ENCODE measurements around the gene GPR173. TPM values are rescaled to one million over a fixed set of nuclear protein-coding genes. Genes with fewer than 3 reads are reported as not detected.

Gene GPR173
- total and polyA plus RNA-seq, 9 of the 15 experiments (the other 6 are each of a cell fraction or from before 2014, with no cell fraction given) = 0.01 TPM; not detected in 8

DNA sequence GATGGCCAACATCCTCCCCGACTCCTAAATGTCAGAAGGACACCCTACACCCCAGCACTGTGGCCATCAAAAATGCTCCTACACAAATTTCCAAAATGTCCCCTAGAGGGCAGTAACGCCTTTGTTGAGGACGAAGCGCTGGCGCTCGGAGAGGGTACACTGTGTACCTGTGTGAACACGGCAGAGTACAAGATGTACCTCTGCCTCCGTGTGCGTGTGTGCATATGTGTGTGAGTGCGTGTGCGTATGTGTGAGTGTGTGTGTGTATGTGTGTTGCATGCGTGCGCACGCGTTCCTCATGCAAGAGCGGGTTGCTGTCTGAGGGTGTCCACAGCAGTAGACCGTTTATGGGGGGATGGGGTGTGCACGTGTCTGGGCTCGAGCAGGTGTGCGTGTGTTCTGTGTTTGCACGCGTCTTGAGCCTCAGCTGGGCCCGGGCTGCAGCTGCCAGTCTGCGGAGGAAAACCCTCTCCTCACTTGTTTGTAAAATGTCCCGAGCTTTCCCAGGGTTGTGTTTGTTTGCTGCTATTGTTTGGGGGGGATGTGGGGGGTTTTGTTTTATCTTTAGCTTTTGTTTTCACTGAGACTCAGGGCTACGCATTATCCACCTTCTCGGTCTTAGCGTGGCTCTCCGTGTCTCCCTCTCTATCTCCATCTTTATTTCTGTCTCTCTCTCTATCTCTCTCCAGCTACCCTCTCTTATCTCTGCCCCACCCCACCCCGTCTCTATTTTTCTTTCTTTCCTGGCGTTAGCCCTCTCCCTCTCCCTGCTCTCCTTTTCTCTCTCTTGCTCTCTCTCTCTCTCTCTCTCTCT lies 23.2 kb downstream of the GPR173 start (continued):
- TF ChIP-seq SMC3 (conservative IDR thresholded peaks at IDR 0.05; ENCODE audit: insufficient read depth, low read depth, low read length) (0 out of 2 replicates have a peak, but pooled peaks have one; percentile 35), NRF1 (conservative IDR thresholded peaks at IDR 0.05 in 1 of 2, IDR thresholded peaks at IDR 0.05 in 1 of 2) (peak; percentile 15 to 50; a peak in 3 of 4 replicates), ARID4B (CRISPR knock-in tag; IDR thresholded peaks at IDR 0.05) (0 out of 2 replicates have a peak, but pooled peaks have one; percentile 30), L3MBTL2 (IDR thresholded peaks at IDR 0.05) (0 out of 2 replicates have a peak, but pooled peaks have one; percentile 36), POLR2H (tag; IDR thresholded peaks at IDR 0.05; ENCODE audit: low read depth) (no peak), BHLHE40 (IDR thresholded peaks at IDR 0.05; ENCODE audit: low read length) (0 out of 2 replicates have a peak, but pooled peaks have one; percentile 52), HNRNPUL1 (IDR thresholded peaks at IDR 0.05; ENCODE audit: low read length) (no peak), CTCF (IDR thresholded peaks at IDR 0.05 in 2 of 3, conservative IDR thresholded peaks at IDR 0.05 in 1 of 3; ENCODE audit: insufficient read depth in 2 of 3, low read depth in 1 of 3, low read length in 3 of 3) (peak; percentile 74 to 78 (median 75))
- TF ChIP-seq, protein P1, sequence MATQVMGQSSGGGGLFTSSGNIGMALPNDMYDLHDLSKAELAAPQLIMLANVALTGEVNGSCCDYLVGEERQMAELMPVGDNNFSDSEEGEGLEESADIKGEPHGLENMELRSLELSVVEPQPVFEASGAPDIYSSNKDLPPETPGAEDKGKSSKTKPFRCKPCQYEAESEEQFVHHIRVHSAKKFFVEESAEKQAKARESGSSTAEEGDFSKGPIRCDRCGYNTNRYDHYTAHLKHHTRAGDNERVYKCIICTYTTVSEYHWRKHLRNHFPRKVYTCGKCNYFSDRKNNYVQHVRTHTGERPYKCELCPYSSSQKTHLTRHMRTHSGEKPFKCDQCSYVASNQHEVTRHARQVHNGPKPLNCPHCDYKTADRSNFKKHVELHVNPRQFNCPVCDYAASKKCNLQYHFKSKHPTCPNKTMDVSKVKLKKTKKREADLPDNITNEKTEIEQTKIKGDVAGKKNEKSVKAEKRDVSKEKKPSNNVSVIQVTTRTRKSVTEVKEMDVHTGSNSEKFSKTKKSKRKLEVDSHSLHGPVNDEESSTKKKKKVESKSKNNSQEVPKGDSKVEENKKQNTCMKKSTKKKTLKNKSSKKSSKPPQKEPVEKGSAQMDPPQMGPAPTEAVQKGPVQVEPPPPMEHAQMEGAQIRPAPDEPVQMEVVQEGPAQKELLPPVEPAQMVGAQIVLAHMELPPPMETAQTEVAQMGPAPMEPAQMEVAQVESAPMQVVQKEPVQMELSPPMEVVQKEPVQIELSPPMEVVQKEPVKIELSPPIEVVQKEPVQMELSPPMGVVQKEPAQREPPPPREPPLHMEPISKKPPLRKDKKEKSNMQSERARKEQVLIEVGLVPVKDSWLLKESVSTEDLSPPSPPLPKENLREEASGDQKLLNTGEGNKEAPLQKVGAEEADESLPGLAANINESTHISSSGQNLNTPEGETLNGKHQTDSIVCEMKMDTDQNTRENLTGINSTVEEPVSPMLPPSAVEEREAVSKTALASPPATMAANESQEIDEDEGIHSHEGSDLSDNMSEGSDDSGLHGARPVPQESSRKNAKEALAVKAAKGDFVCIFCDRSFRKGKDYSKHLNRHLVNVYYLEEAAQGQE (IDR thresholded peaks at IDR 0.05; ENCODE audit: borderline replicate concordance) = peak; percentile 36; the same call in 1 of the 2 replicates
- TF ChIP-seq, protein P1 (CRISPR knock-in tag; IDR thresholded peaks at IDR 0.05; ENCODE audit: low read depth) = no peak

All from K562 (cell line).